Measurements from ENCODE around the gene PRKCA.

- TF ChIP-seq RAD21 (conservative IDR thresholded peaks at IDR 0.05 in 1 of 2, IDR thresholded peaks at IDR 0.05 in 1 of 2) = no peak
- no peak for TF ChIP-seq CTCF (IDR thresholded peaks at IDR 0.05)
- TF ChIP-seq EP300 (IDR thresholded peaks at IDR 0.05) = no peak
- TF ChIP-seq NFE2L2 (conservative IDR thresholded peaks at IDR 0.05; ENCODE audit: low read length) = no peak
- no peak for TF ChIP-seq HOXB5 (CRISPR knock-in tag; IDR thresholded peaks at IDR 0.05)
- TF ChIP-seq GATA3 (IDR thresholded peaks at IDR 0.05; ENCODE audit: borderline replicate concordance) = no peak
- TF ChIP-seq BHLHE40 (IDR thresholded peaks at IDR 0.05; ENCODE audit: low read depth, low read length) = no peak
- TF ChIP-seq MAFK (IDR thresholded peaks at IDR 0.05; ENCODE audit: partially characterized antibody) = no peak
- TF ChIP-seq MAZ (IDR thresholded peaks at IDR 0.05; ENCODE audit: borderline replicate concordance, low read depth, low read length) = no peak
- TF ChIP-seq POLR2A (IDR thresholded peaks at IDR 0.05; ENCODE audit: low read length) = no peak
Measured at GRCh38 chr17:66602659-66603384, 300.4 kb downstream of the PRKCA start.
